BJ (cell line): ENCODE measurements around the gene SIK2. TPM values are rescaled to one million over a fixed set of nuclear protein-coding genes. Genes with fewer than 3 reads are reported as not detected.
"Not testable (repeated sequence)": the region's sequence is repeated elsewhere in the genome, so short reads cannot be mapped to it uniquely, and the experiment has no call there.

ENCODE experiments used
- CTCF ChIA-PET: fragments of 350-600 bp; formaldehyde crosslinking; extraction: SDS; loops from one replicate; lab custom pipeline; 2021; ENCODE audit warnings: antibody characterized with exemption, inconsistent platforms; lab: Yijun Ruan, JAX
- POLR2A ChIA-PET: fragments of 300-600 bp; sonication (Branson Sonifier 250); formaldehyde crosslinking; extraction: SDS; loops from one replicate; lab custom pipeline; 2021; ENCODE audit warnings: antibody characterized with exemption; lab: Charles Lee
- DNase-seq: peaks from one replicate; pipeline ENCODE4 v3.0.0-alpha.2; 2011; ENCODE audit warnings: low read depth
- H3K27me3 ChIP-seq: 2 replicates; pipeline ENCODE4 v1.6.0; 2011; ENCODE audit warnings: low read length; ENCODE audit not compliant: control insufficient read depth, insufficient read depth
- H3K36me3 ChIP-seq: 2 replicates; pipeline ENCODE4 v1.5.1; 2011; ENCODE audit warnings: low read length; ENCODE audit not compliant: control insufficient read depth, insufficient read depth
- H3K4me3 ChIP-seq: 2 replicates; pipeline ENCODE4 v1.5.1; 2011; ENCODE audit warnings: low read depth, mild to moderate bottlenecking, control low read depth, low read length
- polyA plus RNA-seq: library from polyadenylated mRNA; depleted of rRNA; stranded (reverse); fragments of >200 nt; gene quantifications from 2 replicates; pipeline ENCODE4 v1.2.3, GENCODE V29; 2011
- TF ChIP-seq, protein P1 (sequence below): IDR thresholded peaks from 2 replicates; pipeline ENCODE4 v1.5.1; 2011; ENCODE audit warnings: low read depth, mild to moderate bottlenecking, control low read depth, inconsistent platforms, low read length, moderate library complexity; ENCODE audit not compliant: insufficient read depth

SIK2 gene
- polyA plus RNA-seq, 1 experiment, result 24.2 TPM

GRCh38 chr11:111639226-111639925 lies 37.1 kb downstream of the SIK2 start:
- Histone ChIP-seq H3K27me3 (no peaks in the 10 kb centered on the region), H3K36me3 (no peaks in the 10 kb centered on the region; the same call in 1 of the 2 replicates), H3K4me3 (no peak overlapping the region)
- no peak for DNase-seq
- ChIA-PET CTCF (interaction anchor here (1.0 to 1.1 kb wide), 2 partner anchors 8 to 22 kb away, joined by 3 read pairs; no protein-coding TSS in a partner anchor), POLR2A (no interaction called here)
- TF ChIP-seq, protein P1, sequence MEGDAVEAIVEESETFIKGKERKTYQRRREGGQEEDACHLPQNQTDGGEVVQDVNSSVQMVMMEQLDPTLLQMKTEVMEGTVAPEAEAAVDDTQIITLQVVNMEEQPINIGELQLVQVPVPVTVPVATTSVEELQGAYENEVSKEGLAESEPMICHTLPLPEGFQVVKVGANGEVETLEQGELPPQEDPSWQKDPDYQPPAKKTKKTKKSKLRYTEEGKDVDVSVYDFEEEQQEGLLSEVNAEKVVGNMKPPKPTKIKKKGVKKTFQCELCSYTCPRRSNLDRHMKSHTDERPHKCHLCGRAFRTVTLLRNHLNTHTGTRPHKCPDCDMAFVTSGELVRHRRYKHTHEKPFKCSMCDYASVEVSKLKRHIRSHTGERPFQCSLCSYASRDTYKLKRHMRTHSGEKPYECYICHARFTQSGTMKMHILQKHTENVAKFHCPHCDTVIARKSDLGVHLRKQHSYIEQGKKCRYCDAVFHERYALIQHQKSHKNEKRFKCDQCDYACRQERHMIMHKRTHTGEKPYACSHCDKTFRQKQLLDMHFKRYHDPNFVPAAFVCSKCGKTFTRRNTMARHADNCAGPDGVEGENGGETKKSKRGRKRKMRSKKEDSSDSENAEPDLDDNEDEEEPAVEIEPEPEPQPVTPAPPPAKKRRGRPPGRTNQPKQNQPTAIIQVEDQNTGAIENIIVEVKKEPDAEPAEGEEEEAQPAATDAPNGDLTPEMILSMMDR, result no peak

GRCh38 chr11:111641339-111642015 lies 39.2 kb downstream of the SIK2 start:
- TF ChIP-seq, protein P1, result no peak
- no peaks in the 10 kb centered on the region for H3K27me3 ChIP-seq
- CTCF ChIA-PET, result interaction anchor here (0.7 to 1.8 kb wide), 2 partner anchors 10 to 80 kb away, joined by 3 to 4 read pairs; no protein-coding TSS in a partner anchor
- H3K36me3 ChIP-seq, result no peaks in the 10 kb centered on the region; the same call in 1 of the 2 replicates
- no peak overlapping the region for H3K4me3 ChIP-seq
- DNase-seq, result no peak
- POLR2A ChIA-PET, result no interaction called here

DNA sequence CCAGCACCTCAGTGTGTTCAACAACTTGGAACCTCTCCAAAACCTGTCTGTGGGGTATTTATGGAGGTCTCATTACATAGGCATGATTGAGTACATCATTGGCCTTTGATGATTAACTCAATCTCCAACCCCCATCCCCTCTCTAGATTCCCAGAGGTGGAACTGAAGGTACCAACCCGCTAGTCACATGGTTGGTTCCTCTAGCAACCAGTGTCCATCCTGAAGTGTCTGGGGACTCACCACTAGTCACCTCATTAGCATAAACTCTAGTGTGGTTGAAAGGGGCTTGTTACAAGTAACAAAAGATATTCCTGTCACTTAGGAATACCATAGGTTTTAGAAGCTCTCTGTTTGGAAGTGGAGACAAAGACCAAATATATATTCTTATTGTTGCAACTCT lies 40.3 kb downstream of the SIK2 start:
- Histone ChIP-seq H3K36me3 (no peaks in the 10 kb centered on the region; the same call in 1 of the 2 replicates), H3K4me3 (no peak overlapping the region), H3K27me3 (no peaks in the 10 kb centered on the region)
- DNase-seq, result no peak
- POLR2A ChIA-PET, result no interaction called here
- TF ChIP-seq, protein P1, result no peak
- CTCF ChIA-PET, result interaction anchor here (1.4 to 1.8 kb wide), 2 partner anchors 8 to 11 kb away, joined by 4 read pairs; no protein-coding TSS in a partner anchor

GRCh38 chr11:111644922-111645321 lies 42.7 kb downstream of the SIK2 start:
- no peak for DNase-seq
- ChIA-PET POLR2A (no interaction called here), CTCF (no interaction called here)
- Histone ChIP-seq H3K4me3 (no peak overlapping the region), H3K36me3 (no peaks in the 10 kb centered on the region; the same call in 1 of the 2 replicates), H3K27me3 (no peaks in the 10 kb centered on the region)
- TF ChIP-seq, protein P1, result no peak

- TF ChIP-seq, protein P1, result no peak
- Histone ChIP-seq H3K4me3 (no peak overlapping the region), H3K27me3 (no peaks in the 10 kb centered on the region), H3K36me3 (no peaks in the 10 kb centered on the region; the same call in 1 of the 2 replicates)
- POLR2A ChIA-PET, result no interaction called here
- no peak for DNase-seq
- CTCF ChIA-PET, result no interaction called here
These were observed 43.5 kb downstream of the SIK2 start for GRCh38 chr11:111645657-111646316.

DNA sequence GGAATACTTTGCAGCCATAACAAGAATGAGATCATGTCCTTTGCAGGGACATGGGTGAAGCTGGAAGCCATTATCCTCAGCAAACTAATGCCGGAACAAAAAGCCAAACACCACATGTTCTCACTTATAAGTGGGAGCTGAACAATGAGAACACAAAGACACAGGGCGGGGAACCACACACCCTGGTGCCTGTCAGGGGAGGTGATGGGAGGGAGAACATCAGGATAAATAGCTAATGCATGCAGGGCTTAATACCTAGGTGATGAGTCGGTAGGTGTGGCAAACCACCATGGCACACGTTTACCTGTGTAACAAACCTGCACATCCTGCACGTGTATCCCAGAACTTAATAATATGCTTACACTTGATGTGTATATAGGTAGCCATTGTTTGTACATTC lies 49.1 kb downstream of the SIK2 start:
- CTCF ChIA-PET, result interaction anchor here (1.3 kb wide), 2 partner anchors 8 kb away, joined by 4 read pairs; no protein-coding TSS in a partner anchor
- H3K36me3 ChIP-seq, POLR2A ChIA-PET, H3K27me3 ChIP-seq, DNase-seq, H3K4me3 ChIP-seq: not testable (repeated sequence)
